NCI-H1436 treated with DMSO at 0.1 percent for 48 hours (cell line): ENCODE data around the gene MYO9A.

Experiments
- DNase-seq: peaks from one replicate; lab custom pipeline; 2025; lab: John Stamatoyannopoulos, UW

The MYO9A gene, protein sequence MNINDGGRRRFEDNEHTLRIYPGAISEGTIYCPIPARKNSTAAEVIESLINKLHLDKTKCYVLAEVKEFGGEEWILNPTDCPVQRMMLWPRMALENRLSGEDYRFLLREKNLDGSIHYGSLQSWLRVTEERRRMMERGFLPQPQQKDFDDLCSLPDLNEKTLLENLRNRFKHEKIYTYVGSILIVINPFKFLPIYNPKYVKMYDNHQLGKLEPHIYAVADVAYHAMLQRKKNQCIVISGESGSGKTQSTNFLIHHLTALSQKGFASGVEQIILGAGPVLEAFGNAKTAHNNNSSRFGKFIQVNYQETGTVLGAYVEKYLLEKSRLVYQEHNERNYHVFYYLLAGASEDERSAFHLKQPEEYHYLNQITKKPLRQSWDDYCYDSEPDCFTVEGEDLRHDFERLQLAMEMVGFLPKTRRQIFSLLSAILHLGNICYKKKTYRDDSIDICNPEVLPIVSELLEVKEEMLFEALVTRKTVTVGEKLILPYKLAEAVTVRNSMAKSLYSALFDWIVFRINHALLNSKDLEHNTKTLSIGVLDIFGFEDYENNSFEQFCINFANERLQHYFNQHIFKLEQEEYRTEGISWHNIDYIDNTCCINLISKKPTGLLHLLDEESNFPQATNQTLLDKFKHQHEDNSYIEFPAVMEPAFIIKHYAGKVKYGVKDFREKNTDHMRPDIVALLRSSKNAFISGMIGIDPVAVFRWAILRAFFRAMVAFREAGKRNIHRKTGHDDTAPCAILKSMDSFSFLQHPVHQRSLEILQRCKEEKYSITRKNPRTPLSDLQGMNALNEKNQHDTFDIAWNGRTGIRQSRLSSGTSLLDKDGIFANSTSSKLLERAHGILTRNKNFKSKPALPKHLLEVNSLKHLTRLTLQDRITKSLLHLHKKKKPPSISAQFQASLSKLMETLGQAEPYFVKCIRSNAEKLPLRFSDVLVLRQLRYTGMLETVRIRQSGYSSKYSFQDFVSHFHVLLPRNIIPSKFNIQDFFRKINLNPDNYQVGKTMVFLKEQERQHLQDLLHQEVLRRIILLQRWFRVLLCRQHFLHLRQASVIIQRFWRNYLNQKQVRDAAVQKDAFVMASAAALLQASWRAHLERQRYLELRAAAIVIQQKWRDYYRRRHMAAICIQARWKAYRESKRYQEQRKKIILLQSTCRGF (N-terminal part only)

DNA sequence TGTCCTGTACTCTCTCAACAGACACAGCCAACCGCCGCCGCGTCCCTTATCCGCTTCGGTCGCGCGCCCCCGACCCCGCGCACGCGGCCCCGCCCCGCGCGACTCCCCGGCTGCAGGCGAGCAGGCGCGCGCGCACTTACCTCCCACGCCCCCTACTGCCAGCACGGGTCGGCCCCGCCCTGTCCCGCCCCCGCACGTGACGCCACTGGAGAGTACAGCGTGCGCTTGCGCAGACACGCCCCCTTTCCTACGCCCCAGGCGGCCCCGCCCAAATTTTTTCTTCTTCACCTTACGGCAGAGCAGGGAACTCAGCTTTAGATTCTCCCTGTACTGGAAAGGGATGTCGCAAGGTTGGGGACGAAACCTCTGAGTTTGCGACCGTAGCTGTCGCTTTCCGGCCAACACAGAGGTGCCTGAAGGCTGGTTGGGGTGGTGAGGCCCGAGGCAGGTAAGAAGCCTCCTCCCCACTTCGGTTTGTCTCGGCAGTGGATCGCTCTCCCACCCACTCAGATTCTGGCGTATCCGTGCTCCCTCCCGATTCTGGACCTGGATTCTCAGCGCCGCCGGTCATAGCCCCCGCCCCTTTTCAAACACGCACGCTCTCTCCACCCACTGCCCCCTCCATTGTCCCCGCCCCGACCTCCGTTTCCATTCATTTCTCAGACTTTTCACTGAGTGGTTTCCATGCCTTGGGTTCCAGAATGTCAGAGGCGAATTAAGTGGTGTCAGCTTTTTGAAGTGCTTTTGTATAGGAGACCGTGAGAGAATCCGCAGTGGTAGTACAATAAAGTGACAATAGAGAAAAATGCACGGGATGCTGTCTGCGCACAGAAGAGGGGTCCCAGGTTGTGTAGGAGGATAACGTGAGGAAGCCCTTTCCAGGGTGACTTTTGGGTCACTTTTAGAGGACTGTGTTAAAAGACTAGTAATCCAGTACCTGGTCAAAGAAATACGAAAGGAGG, at the start of gene MYO9A, which contains the start of gene SENP8:
Gene MYO9A (minus strand): TSS at position 134 of the 962 bp plus-strand sequence. CDS start 71,587 bp downstream, outside the sequence.
Gene SENP8 (plus strand): TSS at position 387 of the 962 bp plus-strand sequence. CDS start 21,221 bp downstream, outside the sequence.
- DNase-seq = peak; percentile 82

GRCh38 chr15:72167445-72167844, 49.5 kb upstream of the MYO9A start:
- DNase-seq = no peak

DNA sequence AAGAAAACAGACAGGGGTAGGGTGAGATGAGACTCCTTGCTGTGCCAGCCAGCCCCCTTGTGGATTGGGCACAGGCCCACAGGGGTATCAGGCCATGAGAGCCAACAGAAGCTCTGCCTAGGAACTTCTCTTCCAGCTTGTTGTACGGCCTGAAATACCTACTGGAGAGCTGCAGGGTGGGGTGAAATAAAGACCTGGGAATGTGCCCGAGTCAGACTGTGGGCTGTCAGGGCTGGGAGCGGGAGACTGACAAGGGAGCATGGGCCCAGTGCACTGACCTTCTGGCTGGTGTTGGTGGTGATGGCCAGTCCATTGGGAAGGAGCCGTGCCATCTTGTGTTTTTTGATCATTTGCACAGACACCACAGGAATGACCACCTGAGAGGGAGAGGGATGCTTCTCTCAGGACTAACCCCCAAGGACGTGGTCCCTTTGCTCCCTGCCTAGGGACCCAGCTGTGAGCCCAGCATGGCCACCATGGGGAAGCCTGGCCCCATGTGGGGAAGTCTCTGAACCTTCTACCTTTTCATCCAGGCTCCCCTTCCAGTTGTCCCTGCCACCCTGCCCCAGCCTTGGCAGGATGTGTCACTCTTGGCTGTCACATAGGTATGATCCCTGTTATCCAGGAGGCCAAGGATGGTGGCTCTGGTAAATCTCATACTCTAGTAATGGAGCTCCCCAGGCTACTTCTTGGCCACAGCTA, 48.9 kb upstream of the MYO9A start:
- no peak for DNase-seq

DNA sequence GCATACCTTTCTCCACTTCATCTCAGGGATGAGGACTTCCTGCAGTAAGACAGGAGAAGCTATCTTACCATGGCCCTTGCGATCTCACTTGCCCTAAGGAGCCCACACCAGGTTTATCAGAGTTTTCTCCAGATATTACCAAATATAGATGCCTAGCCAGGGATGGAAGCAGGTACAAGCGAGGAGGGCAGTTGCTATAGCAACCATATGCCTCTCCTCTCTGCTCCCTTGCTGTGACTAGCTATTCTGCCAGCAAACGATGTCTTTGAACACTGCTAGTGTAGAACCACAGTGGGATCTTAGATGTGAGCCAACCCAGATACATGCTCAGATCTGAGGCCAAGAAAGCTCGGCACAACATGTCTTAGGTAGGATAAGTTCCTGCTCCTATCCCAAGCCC, 45.8 kb upstream of the MYO9A start:
- DNase-seq = no peak

GRCh38 chr15:72162569-72162968, 44.6 kb upstream of the MYO9A start:
- DNase-seq = no peak

DNA sequence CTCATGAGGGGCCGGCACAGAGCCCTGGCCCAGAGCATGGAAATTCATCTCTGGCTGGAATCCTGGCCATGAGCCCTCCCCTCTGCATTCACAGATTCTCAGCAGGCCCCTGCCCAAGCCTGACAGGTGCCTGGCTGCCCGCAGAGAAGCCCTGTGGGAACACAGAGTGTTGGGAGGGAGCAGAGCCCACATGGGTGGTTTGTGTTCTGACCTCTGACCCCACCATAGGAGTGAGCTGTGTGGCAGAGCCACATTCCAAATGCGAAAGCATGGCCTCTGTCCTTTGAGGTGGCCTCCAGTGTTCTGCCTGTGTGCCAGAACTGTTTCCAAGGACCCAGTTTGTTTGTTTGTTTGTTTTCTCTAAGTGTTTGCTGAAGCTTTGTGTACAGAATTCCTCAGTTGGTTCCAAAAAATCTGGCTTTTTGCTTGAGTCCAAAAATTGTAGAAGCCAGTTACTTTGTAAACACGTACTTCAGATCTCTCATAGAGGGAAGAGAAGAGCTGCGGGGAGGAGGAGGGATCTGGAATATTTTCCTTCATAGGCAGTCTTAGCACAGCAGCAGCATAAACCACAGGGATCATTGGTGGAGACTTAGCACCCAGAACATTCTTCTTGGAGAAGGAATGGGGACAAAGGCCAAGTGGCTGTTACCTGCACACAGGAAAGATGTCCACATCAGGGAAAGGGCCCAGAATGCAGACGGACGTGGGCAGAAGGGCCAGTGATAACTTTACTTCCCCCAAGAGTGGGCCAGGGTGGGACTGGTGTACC, 43.6 kb upstream of the MYO9A start:
- no peak for DNase-seq

GRCh38 chr15:72160696-72161245, 42.8 kb upstream of the MYO9A start:
- DNase-seq = no peak

GRCh38 chr15:72156928-72157327, 39.0 kb upstream of the MYO9A start:
- no peak for DNase-seq

- DNase-seq = peak; percentile 29
Observed at GRCh38 chr15:72155635-72156616, 38.0 kb upstream of the MYO9A start.

DNA sequence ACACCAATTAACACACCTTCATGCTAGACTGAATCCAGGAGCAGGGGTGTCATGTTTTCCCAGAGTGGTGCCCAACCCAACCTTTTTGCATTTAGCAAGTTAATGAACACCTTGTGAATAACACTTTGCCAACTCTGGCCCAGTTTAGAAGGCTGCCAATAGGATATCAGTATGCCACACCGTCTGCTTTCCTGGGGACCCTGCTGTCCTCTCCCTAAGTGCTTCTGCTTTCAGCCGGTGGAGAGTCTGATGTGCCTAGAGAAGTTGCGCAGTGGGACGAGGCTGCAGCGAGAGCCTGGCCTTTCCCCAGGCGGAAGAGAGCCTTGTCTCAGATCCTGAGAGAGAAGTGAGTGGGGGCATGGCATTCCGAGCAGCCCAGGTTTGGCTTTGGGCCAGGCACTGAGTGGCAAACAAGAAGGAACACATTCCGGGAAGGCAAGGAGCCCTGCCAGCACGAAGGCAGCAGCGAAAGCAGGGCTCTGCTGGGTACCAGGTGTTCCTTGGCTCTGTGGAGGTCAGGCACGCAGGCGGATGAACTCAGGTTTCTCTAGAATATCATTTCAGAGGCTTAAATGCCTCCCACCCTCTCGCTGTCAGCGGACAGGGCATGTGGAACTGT, 37.2 kb upstream of the MYO9A start:
- DNase-seq = no peak

GRCh38 chr15:72154316-72154715, 36.4 kb upstream of the MYO9A start:
- DNase-seq = no peak

DNA sequence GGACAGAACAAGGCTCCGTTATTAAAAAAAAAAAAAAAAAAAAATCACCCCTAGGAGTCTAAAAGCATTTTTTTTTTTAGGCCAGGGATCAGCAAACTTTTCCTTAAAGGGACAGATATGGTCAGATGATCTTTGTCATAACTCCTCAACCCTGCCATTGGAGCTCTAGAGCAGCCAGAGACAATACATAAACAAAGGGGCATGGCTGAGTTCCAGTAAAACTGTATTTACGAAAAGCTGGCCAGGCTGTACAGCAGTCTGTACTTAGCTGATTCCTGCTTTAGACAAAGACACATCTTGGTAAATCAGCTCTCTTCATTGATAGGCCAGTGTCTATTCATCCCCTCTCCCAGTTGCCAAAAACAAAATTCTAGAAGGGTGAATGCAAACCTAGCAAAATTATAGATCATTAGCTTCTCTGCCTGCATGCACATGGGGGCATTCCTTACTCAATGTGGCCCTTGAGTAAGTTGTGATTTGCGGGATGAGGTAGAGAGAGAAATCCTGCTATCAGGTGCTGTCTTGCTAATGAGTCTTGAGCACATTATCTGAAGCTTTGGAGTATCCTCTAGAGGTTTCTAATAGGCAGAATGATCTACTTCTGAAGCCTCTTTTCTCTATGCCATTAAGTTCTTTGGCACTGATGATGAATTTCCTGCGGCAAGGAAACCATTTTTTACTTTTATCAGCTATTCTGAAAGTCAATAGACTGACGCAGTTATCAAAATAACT, 35.5 kb upstream of the MYO9A start:
- DNase-seq = no peak

- no peak for DNase-seq
Observed at GRCh38 chr15:72147418-72147817, 29.5 kb upstream of the MYO9A start.

DNA sequence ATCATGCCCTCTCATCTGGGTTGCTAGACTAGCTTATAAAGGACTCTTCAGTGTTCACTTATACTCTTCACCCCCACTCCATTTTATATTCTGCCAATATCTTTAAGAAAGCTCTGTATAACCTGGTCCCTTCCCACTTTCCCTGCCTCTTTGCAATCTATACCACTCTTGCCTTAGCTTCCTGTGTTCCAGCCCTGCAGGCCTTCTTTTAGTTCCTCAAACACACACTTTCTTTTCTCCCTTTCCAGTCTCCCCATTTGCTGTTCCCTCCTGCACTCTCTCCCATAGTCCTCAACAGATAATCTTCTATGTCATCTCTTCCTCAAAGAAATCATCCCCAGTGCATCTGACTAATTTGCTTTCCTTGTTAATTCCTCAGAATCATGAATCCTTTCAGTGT, 29.0 kb upstream of the MYO9A start:
- no peak for DNase-seq

- no peak for DNase-seq
Observed at GRCh38 chr15:72146221-72146620, 28.3 kb upstream of the MYO9A start.

DNA sequence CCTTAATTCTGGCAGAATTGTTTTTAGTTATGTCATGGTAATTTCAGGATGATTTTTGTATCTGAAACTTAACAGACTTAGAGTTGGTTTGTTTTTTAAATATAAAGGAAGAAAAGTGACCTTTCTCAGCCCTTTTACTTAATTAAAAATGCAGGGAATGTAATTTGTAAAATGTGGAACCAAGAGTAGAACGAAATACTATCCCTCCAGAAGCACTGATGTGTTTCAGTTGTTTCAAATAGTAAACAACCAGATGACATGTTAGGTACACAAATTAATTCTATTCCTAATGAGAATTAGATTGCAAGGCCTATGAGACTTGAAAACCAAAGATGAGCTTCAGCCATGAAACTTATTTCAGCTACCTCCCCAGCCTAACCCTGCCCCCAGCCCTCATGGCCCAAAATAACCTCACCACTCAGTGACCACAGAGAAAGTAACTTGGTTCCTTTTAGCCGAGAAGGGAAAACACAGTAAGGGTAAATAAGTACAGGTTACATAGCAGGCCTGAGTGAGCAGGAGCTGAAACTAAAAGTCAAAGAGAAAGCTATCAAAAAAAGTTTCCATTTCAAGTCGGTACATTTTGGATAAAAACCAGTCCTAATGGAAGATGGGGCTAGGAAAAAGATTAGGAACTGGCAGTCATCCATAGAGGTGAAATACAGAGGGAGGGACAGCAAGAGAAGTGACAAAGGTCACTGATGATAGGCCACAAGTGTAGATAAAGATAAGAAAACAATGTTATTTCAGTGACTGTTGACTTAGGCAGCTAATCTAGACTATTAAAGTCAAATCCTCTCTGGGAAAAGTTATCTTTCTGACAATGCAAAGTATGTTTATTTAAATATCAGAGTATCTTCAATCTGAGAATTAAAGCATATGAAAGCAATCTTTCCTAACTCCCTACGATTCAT, 23.5 kb upstream of the MYO9A start:
- no peak for DNase-seq
